HG02798 (cell line): ENCODE measurements around the gene ZNRF3.
"Not testable (repeated sequence)": the region's sequence is repeated elsewhere in the genome, so short reads cannot be mapped to it uniquely, and the experiment has no call there.

Experiments
- ATAC-seq: cut with Tn5 transposase; IDR thresholded peaks from one replicate; pipeline ENCODE4 v1.9.1; 2021; ENCODE audit warnings: mild to moderate bottlenecking; ENCODE audit not compliant: unreplicated experiment, poor library complexity

ZNRF3 gene

GRCh38 chr22:29078869-29079207 is 195.5 kb downstream of the ZNRF3 start:
- no peak for ATAC-seq

DNA sequence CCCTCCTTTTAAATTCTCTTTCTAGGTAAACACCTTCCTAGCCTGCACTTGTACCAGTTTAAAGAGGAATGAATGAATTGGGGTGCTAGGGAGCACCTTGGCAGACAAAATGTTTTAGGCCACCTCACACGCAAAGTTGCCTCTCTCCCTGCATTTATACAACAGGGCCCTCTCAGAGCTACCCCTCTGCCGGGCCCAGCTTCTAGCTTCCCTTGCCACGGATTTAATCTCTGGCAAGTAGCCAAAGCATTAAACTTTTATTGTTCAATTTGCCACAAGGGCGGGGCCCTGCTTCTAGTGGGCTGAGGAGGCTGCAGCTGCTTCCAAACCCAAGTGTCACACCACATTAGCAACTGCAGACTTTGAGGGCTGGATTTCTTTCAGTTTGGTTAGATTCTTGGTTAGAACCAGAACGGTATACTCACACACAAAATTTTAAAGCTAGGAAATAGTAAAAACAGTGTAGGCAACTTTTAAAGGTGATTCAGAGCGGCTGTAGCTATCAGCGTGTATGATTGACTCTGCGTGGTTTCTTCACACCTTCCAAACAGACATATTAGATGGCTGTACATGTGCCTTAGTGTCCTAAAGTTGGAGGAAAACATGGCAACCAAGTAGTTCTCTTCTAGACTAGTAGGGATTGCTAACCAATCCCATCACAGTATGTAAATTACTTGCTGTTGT is 196.0 kb downstream of the ZNRF3 start:
- ATAC-seq, result no peak

DNA sequence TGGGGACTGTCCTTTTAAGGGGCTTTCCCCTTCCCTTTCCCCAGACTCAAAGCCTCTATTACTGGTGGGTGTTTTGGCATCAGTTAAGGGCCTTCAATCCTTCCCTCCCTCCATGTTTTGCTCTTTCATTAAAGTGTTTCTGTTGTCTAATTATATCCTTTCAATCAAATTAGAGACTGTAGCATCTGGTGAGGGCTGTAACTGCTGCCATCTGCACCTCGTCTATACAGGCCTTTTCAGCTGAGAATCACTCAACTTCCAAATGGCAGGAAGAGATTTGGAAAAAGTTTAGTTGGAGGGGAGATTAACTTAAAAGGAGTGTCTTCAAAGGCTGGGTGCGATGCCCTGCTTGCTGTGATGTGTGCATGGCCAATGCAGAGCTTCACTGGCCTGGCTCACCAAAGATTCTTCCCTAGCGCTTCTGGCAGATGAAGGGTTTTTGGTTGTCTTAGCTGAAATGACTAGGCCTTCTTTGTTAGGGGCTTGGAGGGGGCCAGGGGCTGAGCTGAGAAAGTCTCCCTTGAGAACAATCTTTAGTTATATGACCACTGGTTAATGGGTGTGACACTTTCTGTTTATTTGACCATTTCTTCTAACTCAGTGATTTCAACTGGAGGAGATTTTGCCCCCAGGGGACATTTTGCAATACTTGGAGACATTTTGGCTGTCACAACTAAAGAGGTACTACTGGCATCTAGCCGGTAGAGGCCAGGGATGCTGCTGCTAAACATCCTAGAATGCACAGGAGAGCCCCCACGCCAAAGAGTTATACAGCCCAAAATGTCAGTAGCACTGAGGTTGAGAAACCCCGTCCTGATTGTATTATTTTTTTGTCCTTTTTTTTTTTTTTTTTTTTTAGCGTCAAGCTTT is 197.0 kb downstream of the ZNRF3 start:
- ATAC-seq, result no peak

- no peak for ATAC-seq
Observed at GRCh38 chr22:29081517-29082236, 198.3 kb downstream of the ZNRF3 start.

DNA sequence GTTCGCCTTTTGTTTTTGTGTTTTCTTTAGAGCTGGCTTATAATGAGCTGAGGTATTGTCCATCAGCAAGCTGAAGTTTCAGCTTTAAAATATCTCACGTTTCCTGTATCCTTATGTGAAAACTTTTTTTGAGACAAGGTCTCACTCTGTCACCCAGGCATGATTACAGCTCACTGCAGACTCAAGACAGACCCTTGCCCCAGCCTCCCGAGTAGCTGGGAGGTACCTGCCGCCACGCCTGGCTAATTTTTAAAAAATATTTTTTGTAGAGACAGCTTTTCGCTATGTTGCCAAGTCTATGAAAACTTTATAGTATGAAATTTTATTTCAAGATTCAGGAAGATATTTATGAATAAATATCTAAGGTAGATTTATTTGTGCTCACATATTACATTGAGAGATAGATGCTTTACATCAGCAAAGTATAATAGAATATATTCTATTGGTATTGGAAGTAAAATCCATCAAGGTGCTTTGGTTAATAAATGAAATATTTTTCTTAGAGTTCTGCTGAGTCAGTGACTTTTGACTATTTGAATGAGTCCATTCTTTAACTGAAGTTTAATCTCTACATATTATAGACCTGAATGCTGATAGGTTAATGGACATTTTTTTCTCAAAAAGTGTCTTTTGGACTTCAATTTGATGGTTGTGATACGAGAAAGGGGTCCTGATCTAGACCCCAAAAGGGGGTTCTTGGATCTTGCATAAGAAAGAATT is 199.6 kb downstream of the ZNRF3 start:
- ATAC-seq, result no peak

GRCh38 chr22:29083576-29083932 is 200.2 kb downstream of the ZNRF3 start:
- ATAC-seq, result not testable (repeated sequence)

- ATAC-seq, result no peak
Observed at GRCh38 chr22:29083933-29084591, 200.7 kb downstream of the ZNRF3 start.

DNA sequence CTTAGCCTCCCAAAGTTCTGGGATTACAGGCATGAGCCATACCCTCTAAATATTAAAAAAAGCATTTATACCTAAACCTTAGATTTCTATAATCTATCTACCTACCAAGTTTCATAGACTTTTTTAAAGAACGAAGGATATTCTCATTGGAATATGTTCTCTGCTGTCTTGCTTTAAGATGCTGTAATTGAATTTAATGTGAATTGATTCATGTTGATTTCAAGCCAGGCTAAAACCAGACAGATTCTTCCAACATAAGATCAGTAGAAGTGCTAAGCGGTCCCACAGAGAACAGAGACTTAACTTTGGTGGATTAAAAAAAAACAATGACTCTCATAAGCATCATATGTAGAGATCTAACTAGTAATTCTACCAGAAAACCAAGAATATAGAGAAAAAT is 203.6 kb downstream of the ZNRF3 start:
- no peak for ATAC-seq

DNA sequence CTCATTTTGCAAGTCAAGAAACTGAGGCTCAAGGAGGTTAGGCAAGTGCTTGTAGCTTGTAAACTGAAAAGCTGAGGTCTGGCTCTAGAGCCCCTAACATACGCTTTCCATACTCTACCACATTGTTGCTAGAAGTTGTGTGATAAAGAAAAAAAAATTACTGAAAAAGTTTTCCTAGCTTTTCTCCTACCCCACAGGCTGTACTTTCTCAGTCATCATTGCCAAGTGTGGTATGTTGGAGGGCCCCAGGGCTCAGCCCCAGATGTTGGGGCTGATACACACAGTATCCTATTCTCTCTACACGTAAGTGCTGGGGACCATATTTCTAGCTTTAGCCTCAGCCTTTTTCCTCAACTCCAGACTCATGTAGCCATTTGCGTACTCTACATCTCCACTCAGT is 205.4 kb downstream of the ZNRF3 start:
- ATAC-seq, result no peak

DNA sequence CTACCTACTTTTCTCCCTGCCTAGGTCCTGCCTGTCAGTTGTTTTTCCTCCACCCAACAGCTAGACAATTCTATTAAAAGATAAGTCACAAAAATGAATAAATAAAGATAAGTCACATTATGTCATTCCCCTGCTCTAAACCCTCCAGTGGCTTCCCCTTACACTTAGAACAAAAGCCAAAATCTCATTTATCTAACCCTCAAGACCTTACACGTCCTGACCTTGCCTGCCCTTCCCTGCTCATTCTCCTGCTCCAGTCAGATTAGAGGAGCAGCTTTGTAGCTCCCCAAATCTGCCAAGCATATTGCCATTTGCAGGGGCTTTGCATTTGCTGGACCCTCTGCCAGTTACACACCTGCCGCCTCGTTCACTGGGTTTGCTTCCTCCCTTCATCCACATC is 206.1 kb downstream of the ZNRF3 start:
- no peak for ATAC-seq

DNA sequence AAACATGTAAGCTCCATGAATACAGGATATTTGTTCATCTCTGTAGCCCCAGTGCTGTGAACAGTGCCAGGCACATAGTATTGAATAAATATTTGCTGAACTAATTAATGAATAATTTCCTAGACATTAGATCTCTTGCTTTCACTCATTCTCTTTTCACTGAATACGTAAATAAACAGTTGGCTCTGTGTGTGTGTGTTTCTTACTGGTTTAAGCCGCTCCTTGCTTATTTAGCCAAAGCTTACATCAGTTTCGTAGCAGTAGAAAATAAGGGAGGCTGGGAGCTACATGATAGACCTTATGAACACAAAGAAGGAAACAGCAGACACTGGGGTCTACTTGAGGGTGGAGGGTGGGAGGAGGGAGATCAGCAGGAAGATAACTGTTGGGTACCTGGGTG is 206.7 kb downstream of the ZNRF3 start:
- no peak for ATAC-seq

DNA sequence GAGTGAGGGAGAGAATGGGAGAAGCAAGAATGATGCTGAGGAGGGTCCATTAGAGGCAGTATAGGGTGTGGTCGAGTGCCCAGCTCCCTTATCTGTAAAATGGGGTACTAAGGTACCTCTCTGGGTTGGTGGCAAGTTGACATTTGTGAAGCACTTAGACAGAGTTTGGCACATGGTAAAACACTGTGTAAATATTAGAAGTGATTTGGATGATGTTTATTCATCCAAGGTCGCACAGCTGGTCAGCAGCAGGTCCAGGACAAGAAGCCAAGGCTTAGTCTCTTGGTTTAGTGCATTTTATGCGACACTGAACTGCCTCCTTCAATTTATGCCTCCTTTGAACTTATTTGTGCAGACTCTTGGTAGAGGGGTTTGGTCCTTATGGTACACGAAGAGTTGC is 208.9 kb downstream of the ZNRF3 start:
- no peak for ATAC-seq

- no peak for ATAC-seq
Observed at GRCh38 chr22:29093030-29093429, 209.7 kb downstream of the ZNRF3 start.

- no peak for ATAC-seq
Observed at GRCh38 chr22:29093501-29094300, 210.3 kb downstream of the ZNRF3 start.

DNA sequence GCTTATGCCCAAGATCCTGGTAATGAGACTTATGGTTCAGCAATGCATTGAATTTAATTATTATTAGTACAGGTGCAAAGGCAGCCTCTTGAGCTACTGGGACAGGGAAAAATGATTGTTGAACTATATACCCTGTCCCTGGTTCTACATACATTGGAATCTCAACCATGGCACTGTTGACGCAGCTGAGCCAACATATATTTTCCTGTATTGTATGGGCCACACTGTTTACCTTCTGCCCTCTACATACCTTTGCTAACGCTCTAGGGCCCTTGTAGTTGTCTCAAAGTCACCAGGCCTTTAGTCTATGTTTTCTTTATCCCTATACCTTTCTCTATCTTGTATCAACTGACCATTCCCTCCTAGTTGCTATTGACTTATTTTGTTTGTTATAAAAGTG is 212.1 kb downstream of the ZNRF3 start:
- ATAC-seq, result no peak

DNA sequence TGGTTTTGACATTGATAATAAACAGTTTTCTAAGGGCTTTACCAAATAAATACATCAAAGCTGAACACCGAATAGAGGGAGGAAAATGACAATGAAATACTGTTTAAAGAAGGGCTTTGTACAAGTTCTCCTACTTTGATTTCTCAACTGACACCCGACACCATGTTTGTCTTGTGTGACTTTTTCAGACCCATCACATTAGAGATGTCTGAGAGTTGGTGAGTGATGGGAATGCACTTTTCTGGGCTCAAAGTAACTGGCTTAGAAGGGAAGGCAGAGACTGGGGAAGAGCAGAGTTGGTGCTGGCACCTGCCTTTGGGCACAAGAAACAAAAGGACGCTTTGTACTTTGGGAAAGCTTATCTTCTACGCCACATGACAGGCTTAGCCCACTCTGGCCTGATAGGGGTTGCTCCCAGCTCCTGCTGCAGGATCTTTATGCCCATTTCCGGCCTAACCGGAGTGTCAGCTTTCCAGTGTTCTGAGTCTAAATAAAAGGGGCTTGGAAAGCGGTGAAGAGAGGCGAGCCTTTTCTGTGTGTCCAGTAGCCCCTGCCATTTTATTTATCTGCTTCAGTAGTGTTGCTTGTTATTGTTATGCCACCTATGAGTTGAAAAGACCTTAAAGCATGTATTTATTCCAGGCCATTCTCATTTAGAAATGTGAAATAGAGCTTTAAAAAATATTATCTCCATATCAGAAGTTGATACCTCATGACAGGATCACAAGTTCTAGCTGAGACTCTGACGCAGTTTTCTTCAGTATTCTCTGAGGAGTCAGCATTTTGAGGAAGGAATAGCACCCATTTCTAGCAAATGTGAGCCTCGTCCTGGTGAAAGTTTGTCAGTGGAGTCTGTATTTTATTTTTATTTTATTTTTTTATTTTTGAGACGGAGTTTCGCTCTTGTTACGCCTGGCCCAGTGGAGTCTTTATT is 213.6 kb downstream of the ZNRF3 start:
- ATAC-seq, result no peak

DNA sequence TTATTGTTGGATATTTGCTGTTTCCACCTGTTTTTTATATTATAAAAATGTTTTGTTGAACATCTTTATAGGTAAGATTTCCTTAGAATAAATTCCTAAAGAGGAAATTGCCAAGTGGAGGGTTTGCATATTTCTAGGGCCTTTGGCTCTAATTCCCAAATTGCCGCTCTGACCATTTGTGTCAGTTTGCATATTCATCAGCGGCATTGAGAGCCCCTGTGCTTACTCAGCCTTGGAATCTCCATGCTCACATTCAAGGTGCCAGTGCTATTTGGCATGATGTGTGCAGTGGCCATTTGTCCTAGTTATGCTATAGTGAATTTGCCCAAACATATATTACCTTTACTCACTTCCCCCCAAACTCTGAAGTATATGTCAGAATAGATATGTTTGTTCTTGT is 214.9 kb downstream of the ZNRF3 start:
- no peak for ATAC-seq

GRCh38 chr22:29102300-29102699 is 218.9 kb downstream of the ZNRF3 start:
- no peak for ATAC-seq
